ENCODE results near the gene ZFYVE27. TPM values are rescaled to one million over a fixed set of nuclear protein-coding genes. Genes with fewer than 3 reads are reported as not detected.

The ZFYVE27 gene
- total and polyA plus RNA-seq, 2 experiments from 2014 or later, result 50.7 to 59.8 TPM

- Histone ChIP-seq H3K27ac (no peak overlapping the region), H3K36me3 (peaks cover 3% of the 10 kb centered on the region), H3K9me3 (ENCODE audit: low read depth) (no peaks in the 10 kb centered on the region), H3K4me1 (ENCODE audit: low read depth) (peaks cover 10% of the 10 kb centered on the region), H3K27me3 (no peaks in the 10 kb centered on the region), H3K4me3 (no peak overlapping the region)
- TF ChIP-seq CTCF (IDR thresholded peaks at IDR 0.05; ENCODE audit: low read depth, low read length), result no peak
- DNase-seq (ENCODE audit: low read depth in 1 of 2, low spot score in 1 of 2), result no peak
These were observed 23.7 kb downstream of the ZFYVE27 start for GRCh38 chr10:97760461-97761257.

GRCh38 chr10:97761331-97761865, 24.5 kb downstream of the ZFYVE27 start:
- H3K27ac ChIP-seq, result no peak overlapping the region
- peaks cover 10% of the 10 kb centered on the region for H3K4me1 ChIP-seq (ENCODE audit: low read depth)
- no peaks in the 10 kb centered on the region for H3K27me3 ChIP-seq
- no peak for DNase-seq (ENCODE audit: low read depth in 1 of 2, low spot score in 1 of 2)
- TF ChIP-seq CTCF (IDR thresholded peaks at IDR 0.05; ENCODE audit: low read depth, low read length), result no peak
- no peak overlapping the region for H3K4me3 ChIP-seq
- H3K9me3 ChIP-seq (ENCODE audit: low read depth), result no peaks in the 10 kb centered on the region
- no peaks in the 10 kb centered on the region for H3K36me3 ChIP-seq

- TF ChIP-seq CTCF (IDR thresholded peaks at IDR 0.05; ENCODE audit: low read depth, low read length), result no peak
- no peaks in the 10 kb centered on the region for H3K36me3 ChIP-seq
- H3K27me3 ChIP-seq, result no peaks in the 10 kb centered on the region
- no peak for DNase-seq (ENCODE audit: low read depth in 1 of 2, low spot score in 1 of 2)
- no peak overlapping the region for H3K27ac ChIP-seq
- no peaks in the 10 kb centered on the region for H3K9me3 ChIP-seq (ENCODE audit: low read depth)
- peaks cover 10% of the 10 kb centered on the region for H3K4me1 ChIP-seq (ENCODE audit: low read depth)
- H3K4me3 ChIP-seq, result no peak overlapping the region
These were observed 25.1 kb downstream of the ZFYVE27 start for GRCh38 chr10:97762056-97762455.

- H3K9me3 ChIP-seq (ENCODE audit: low read depth), result no peaks in the 10 kb centered on the region
- no peak overlapping the region for H3K27ac ChIP-seq
- TF ChIP-seq CTCF (IDR thresholded peaks at IDR 0.05; ENCODE audit: low read depth, low read length), result no peak
- peak; percentile 55 to 69 for DNase-seq (ENCODE audit: low read depth in 1 of 2, low spot score in 1 of 2)
- peaks cover 10% of the 10 kb centered on the region for H3K4me1 ChIP-seq (ENCODE audit: low read depth)
- no peaks in the 10 kb centered on the region for H3K36me3 ChIP-seq
- H3K4me3 ChIP-seq, result no peak overlapping the region
- H3K27me3 ChIP-seq, result no peaks in the 10 kb centered on the region
These were observed 25.9 kb downstream of the ZFYVE27 start for GRCh38 chr10:97762816-97763215.

- Histone ChIP-seq H3K27ac (no peak overlapping the region), H3K27me3 (no peaks in the 10 kb centered on the region), H3K4me3 (no peak overlapping the region), H3K9me3 (ENCODE audit: low read depth) (no peaks in the 10 kb centered on the region), H3K4me1 (ENCODE audit: low read depth) (peaks cover 10% of the 10 kb centered on the region), H3K36me3 (no peaks in the 10 kb centered on the region)
- TF ChIP-seq CTCF (IDR thresholded peaks at IDR 0.05; ENCODE audit: low read depth, low read length), result no peak
- no peak for DNase-seq (ENCODE audit: low read depth in 1 of 2, low spot score in 1 of 2)
These were observed 26.5 kb downstream of the ZFYVE27 start for GRCh38 chr10:97763411-97763810.
